Ascending aorta (tissue), 2 donors: ENCODE results near the gene CDT1. TPM values are rescaled to one million over a fixed set of nuclear protein-coding genes. Genes with fewer than 3 reads are reported as not detected.

ENCODE experiments used
- DNase-seq, 2 donors: peaks; one replicate each; pipeline ENCODE4 v3.0.0-alpha.2; 2019; ENCODE audit warnings: low spot score in 2 of 2
- H3K27ac ChIP-seq, 2 donors: fragments of 200-600 bp; sonication (generic); one replicate each; pipeline ENCODE4 v1.5.1; 2016 to 2017; ENCODE audit warnings: mild to moderate bottlenecking in 1 of 2
- H3K27me3 ChIP-seq: fragments of 200-600 bp; sonication (generic); one replicate; pipeline ENCODE4 v1.5.1; 2017
- H3K36me3 ChIP-seq, 2 donors: fragments of 200-600 bp; sonication (generic); one replicate each; pipeline ENCODE4 v1.5.1; 2016
- H3K4me1 ChIP-seq, 2 donors: fragments of 200-600 bp; sonication (generic); one replicate each; pipeline ENCODE4 v1.5.1; 2016 to 2017; ENCODE audit warnings: mild to moderate bottlenecking in 1 of 2
- H3K4me3 ChIP-seq, 2 donors: fragments of 200-600 bp; sonication (generic); one replicate each; pipeline ENCODE4 v1.5.1; 2016 to 2017; ENCODE audit warnings: mild to moderate bottlenecking in 1 of 2
- H3K9me3 ChIP-seq, 2 donors: fragments of 200-600 bp; sonication (generic); one replicate each; pipeline ENCODE4 v1.5.1; 2016
- CTCF ChIP-seq, 3 experiments: fragments of 200-600 bp in 2 of 3; fragments of 450-650 bp in 1 of 3; sonication (generic) in 2 of 3; IDR thresholded peaks; one replicate each; pipeline ENCODE4 v1.5.1; 2016 to 2019; ENCODE audit warnings: antibody characterized with exemption in 3 of 3, mild to moderate bottlenecking in 1 of 3, moderate library complexity in 1 of 3
- intact Hi-C: fragments of 100-400 bp; cut with DNase I; formaldehyde crosslinking; loops from one replicate; pipeline ENCODE4 v1.15.1; 2023
- total RNA-seq: library from RNA; depleted of rRNA; stranded (reverse); fragments of >200 nt; gene quantifications from one replicate; pipeline ENCODE4 v1.1.0, GENCODE V29; 2016

Gene CDT1
- total RNA-seq, 1 donor from 2014 or later = not detected

DNA sequence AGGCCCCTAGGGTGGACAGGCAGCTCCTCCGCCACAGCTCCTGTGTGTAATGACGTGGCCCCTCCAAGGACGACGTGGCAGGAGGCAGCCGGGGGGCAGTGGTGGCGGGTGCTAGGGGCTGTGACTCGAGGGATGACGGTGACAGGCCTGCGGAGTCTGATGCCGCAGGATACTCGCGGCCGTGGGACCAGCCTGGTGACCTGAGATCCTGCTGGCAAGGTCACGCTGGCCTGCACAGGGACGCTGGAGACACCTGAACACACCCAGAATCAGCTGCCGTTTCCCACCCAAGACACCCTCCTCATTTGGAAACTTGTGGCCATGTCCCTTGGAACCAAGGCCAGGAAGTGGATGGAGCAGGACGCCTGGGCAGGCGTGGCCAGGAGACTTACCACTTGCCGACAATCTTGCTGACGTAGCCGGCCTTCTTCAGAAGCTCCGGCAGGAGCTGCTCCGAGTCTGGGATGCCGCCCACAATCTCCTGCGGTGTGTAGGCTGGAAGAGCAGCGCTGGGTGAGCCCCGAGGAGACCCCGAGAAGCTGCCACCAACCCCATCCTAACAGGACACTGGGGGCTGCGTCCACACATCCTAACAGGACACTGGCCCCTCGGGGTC lies 37.1 kb downstream of the CDT1 start:
- peaks cover 31 to 33% of the 10 kb centered on the region in 2 donors for H3K36me3 ChIP-seq
- no peak for DNase-seq
- no peaks in the 10 kb centered on the region for H3K27me3 ChIP-seq
- no peaks in the 10 kb centered on the region for H3K4me1 ChIP-seq
- intact Hi-C loops = no loop called here
- TF ChIP-seq CTCF (IDR thresholded peaks at IDR 0.05) = no peak
- H3K4me3 ChIP-seq = no peak overlapping the region
- no peak overlapping the region for H3K27ac ChIP-seq
- H3K9me3 ChIP-seq = no peaks in the 10 kb centered on the region

DNA sequence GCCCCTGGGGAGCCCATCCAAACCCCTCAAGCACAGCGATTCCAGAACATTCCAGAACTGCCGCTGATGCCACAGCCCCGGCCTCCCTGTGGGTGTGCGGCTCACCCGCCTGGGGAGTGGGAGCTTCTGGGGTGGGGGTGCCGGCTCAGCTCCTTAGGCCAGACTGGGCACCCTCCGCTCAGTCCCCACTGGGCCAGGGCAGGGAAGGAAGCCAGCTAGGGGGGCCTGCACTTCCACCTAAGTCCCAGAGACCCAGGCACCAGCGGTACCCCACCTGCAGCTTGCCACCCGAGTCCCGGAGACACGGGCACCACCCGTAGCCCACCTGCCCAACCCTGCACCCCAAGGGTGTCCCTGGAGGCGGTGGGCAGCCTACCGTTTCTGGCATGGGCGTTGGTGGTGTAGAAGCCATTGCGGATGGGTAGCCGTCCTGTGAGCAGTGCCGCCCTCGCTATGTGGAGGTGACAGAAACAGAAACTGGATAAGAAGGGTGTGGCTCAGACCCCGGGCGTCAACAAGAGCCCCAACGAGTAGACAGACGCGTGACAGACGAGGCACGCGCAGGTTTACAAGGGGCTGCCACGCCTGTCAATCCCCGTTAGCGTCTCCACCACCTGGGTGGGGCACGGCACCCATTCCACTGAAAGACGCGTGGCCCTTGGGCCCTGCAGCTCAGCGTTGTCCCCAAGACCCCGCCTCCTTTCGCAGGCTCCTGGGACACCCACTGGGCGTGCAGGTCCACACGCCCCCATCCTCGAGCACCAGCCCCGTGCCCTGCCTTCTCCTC lies 38.1 kb downstream of the CDT1 start:
- Histone ChIP-seq H3K4me1 (no peaks in the 10 kb centered on the region), H3K9me3 (no peaks in the 10 kb centered on the region), H3K27ac (no peak overlapping the region), H3K27me3 (no peaks in the 10 kb centered on the region), H3K4me3 (no peak overlapping the region), H3K36me3 (peaks cover 29 to 33% of the 10 kb centered on the region in 2 donors)
- no peak for DNase-seq
- intact Hi-C loops = no loop called here
- no peak for TF ChIP-seq CTCF (IDR thresholded peaks at IDR 0.05)

- no peak for TF ChIP-seq CTCF (IDR thresholded peaks at IDR 0.05)
- no peaks in the 10 kb centered on the region for H3K9me3 ChIP-seq
- H3K36me3 ChIP-seq = peaks cover 29 to 33% of the 10 kb centered on the region in 2 donors
- DNase-seq = no peak
- no peak overlapping the region for H3K4me3 ChIP-seq
- no peaks in the 10 kb centered on the region for H3K27me3 ChIP-seq
- intact Hi-C loops = no loop called here
- no peaks in the 10 kb centered on the region for H3K4me1 ChIP-seq
- no peak overlapping the region for H3K27ac ChIP-seq
These were observed 38.7 kb downstream of the CDT1 start for GRCh38 chr16:88842308-88842756.

DNA sequence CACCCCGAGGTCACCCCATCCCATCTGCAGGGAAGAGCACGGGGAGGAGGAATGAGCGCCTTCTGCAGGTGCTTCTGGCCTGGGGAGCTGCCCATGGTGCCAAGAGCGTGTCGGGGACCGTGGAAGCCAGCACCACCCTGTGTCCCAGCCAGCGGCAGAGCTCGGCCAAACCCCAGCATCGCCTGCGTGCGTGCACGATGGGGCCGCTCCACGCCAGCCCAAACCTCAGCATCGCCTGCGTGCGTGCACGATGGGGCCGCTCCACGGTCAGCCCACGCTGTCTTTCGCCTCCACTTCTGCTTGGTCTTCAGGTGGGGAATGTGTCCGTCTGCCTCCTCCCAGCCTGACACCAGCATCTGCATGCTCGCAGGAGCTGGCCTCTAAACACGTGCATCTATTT lies 39.2 kb downstream of the CDT1 start:
- no peak for TF ChIP-seq CTCF (IDR thresholded peaks at IDR 0.05)
- no peaks in the 10 kb centered on the region for H3K9me3 ChIP-seq
- H3K27me3 ChIP-seq = no peaks in the 10 kb centered on the region
- H3K4me3 ChIP-seq = no peak overlapping the region
- H3K27ac ChIP-seq = no peak overlapping the region
- H3K4me1 ChIP-seq = no peaks in the 10 kb centered on the region
- peaks cover 30% of the 10 kb centered on the region in 2 donors for H3K36me3 ChIP-seq
- no peak for DNase-seq
- intact Hi-C loops = no loop called here

DNA sequence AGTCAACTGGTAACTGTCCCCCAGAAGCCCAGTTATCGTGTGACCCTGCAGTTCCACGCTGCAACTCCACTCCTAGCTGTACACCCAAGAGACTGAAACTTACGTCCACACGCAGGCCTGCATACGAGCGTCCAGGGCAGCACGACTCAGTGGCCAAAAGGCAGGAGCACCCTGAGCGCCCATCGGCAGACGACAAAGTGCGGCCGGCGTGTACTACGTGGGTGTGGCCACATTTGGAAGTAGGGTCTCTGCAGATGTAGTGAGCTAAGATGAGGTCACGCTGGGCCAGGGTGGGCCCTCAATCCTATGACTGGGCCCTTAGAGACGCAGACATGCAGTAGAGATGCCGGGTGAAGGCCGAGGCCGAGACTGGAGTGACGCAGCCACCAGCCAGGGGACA lies 39.7 kb downstream of the CDT1 start:
- DNase-seq = no peak
- Histone ChIP-seq H3K4me1 (no peaks in the 10 kb centered on the region), H3K9me3 (no peaks in the 10 kb centered on the region), H3K36me3 (peaks cover 28% of the 10 kb centered on the region in 2 donors), H3K27ac (no peak overlapping the region), H3K27me3 (no peaks in the 10 kb centered on the region), H3K4me3 (no peak overlapping the region)
- intact Hi-C loops = no loop called here
- no peak for TF ChIP-seq CTCF (IDR thresholded peaks at IDR 0.05)
